ENCODE results near the gene ZIK1. TPM values are rescaled to one million over a fixed set of nuclear protein-coding genes. Genes with fewer than 3 reads are reported as not detected.
A peak's percentile ranks its signal among the peaks of the same experiment; 100 is the strongest.

Gene ZIK1
- total and polyA plus RNA-seq, 3 donors from 2014 or later: 8.9 to 21.7 (median 15.1) TPM

DNA sequence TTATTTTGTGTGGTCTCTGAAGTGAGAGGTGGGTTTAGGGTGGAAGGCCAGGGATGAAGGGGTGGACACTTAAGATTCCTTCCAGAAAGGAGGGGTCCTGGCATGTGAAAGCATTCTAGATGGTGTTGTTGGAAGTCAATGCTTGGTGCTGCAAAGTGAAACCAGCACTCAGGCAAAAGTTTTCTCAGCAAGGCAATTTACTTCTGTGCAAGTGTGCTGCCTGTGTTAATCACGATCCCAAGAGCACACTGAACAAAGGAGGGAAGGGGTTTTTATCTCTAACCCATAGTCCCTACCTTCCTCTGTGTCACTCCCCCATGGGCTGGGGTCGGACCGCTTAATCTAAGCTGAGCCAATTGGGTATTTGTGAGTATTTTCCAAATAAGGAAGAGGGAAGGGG is 31.4 kb downstream of the ZIK1 start:
- peak overlapping the region in 1 of 2 donors; percentile 95 for H3K4me3 ChIP-seq
- intact Hi-C loops (cut with DNase I; ENCODE audit: low total_unique reads): no loop called here
- WGBS, 2 donors: 51 to 72% methylated on average over 3 of the region's 3 CpGs
- no peaks in the 10 kb centered on the region for H3K27me3 ChIP-seq
- no peak overlapping the region for H3K27ac ChIP-seq
- peaks cover 3% of the 10 kb centered on the region for H3K36me3 ChIP-seq (ENCODE audit: low read depth, missing control alignments)
- DNase-seq: no peak
- H3K9me3 ChIP-seq: no peaks in the 10 kb centered on the region
- TF ChIP-seq POLR2A (IDR thresholded peaks at IDR 0.05): no peak
- TF ChIP-seq, protein P1, sequence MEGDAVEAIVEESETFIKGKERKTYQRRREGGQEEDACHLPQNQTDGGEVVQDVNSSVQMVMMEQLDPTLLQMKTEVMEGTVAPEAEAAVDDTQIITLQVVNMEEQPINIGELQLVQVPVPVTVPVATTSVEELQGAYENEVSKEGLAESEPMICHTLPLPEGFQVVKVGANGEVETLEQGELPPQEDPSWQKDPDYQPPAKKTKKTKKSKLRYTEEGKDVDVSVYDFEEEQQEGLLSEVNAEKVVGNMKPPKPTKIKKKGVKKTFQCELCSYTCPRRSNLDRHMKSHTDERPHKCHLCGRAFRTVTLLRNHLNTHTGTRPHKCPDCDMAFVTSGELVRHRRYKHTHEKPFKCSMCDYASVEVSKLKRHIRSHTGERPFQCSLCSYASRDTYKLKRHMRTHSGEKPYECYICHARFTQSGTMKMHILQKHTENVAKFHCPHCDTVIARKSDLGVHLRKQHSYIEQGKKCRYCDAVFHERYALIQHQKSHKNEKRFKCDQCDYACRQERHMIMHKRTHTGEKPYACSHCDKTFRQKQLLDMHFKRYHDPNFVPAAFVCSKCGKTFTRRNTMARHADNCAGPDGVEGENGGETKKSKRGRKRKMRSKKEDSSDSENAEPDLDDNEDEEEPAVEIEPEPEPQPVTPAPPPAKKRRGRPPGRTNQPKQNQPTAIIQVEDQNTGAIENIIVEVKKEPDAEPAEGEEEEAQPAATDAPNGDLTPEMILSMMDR (IDR thresholded peaks at IDR 0.05): no peak
- peaks cover 5% of the 10 kb centered on the region for H3K4me1 ChIP-seq

DNA sequence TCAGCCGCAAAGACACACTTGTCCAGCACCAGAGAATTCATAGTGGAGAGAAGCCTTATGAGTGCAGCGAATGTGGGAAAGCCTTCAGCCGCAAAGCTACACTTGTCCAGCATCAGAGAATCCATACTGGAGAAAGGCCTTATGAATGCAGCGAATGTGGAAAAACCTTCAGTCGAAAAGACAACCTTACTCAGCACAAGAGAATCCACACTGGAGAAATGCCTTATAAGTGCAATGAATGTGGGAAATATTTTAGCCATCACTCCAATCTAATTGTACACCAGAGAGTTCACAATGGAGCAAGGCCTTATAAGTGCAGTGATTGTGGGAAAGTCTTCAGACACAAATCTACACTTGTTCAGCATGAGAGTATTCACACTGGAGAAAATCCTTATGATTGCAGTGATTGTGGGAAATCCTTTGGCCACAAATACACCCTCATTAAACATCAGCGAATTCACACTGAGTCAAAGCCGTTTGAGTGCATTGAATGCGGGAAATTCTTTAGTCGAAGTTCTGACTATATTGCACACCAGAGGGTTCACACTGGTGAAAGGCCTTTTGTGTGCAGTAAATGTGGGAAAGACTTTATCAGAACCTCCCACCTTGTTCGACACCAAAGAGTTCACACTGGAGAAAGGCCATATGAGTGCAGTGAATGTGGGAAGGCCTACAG is 36.9 kb downstream of the ZIK1 start:
- peaks cover 3% of the 10 kb centered on the region for H3K4me1 ChIP-seq

DNA sequence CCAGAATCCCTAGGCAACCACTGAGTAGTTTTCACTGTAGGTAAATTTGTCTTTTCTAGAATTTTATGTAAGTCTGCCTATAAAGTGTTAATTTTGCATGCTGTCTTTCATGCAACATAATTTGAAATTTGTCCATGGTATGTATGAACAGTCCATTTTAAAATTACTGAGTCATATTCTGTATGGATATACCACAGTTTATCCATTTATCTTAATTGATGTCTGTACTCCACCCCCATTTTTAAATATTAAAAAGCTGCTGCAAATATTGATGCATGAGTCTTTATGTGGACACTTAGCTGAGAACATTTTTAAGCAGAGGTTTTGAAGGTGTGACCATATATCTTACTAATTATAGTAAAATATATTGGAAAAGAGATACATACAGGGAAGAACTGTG is 39.1 kb downstream of the ZIK1 start:
- TF ChIP-seq, protein P1 (IDR thresholded peaks at IDR 0.05): no peak
- no peak for TF ChIP-seq POLR2A (IDR thresholded peaks at IDR 0.05)
- H3K27ac ChIP-seq: no peak overlapping the region
- peaks cover 5% of the 10 kb centered on the region for H3K9me3 ChIP-seq
- H3K4me1 ChIP-seq: no peaks in the 10 kb centered on the region
- H3K36me3 ChIP-seq (ENCODE audit: low read depth, missing control alignments): peaks cover 3% of the 10 kb centered on the region
- DNase-seq: no peak
- no peak overlapping the region for H3K4me3 ChIP-seq
- H3K27me3 ChIP-seq: no peaks in the 10 kb centered on the region
- intact Hi-C loops (cut with DNase I; ENCODE audit: low total_unique reads): no loop called here

More for the DNA sequence above, 36.9 kb downstream of the ZIK1 start:
- H3K4me3 ChIP-seq: no peak overlapping the region
- H3K27ac ChIP-seq: no peak overlapping the region
- no peaks in the 10 kb centered on the region for H3K27me3 ChIP-seq
- no peak for DNase-seq
- intact Hi-C loops (cut with DNase I; ENCODE audit: low total_unique reads): no loop called here
- peaks cover 3% of the 10 kb centered on the region for H3K36me3 ChIP-seq (ENCODE audit: low read depth, missing control alignments)
- WGBS, 2 donors: 97 to 98% methylated on average over 10 of the region's 10 CpGs
- H3K9me3 ChIP-seq: peaks cover 5% of the 10 kb centered on the region
- TF ChIP-seq, protein P1 (IDR thresholded peaks at IDR 0.05): no peak
- no peak for TF ChIP-seq POLR2A (IDR thresholded peaks at IDR 0.05)

DNA sequence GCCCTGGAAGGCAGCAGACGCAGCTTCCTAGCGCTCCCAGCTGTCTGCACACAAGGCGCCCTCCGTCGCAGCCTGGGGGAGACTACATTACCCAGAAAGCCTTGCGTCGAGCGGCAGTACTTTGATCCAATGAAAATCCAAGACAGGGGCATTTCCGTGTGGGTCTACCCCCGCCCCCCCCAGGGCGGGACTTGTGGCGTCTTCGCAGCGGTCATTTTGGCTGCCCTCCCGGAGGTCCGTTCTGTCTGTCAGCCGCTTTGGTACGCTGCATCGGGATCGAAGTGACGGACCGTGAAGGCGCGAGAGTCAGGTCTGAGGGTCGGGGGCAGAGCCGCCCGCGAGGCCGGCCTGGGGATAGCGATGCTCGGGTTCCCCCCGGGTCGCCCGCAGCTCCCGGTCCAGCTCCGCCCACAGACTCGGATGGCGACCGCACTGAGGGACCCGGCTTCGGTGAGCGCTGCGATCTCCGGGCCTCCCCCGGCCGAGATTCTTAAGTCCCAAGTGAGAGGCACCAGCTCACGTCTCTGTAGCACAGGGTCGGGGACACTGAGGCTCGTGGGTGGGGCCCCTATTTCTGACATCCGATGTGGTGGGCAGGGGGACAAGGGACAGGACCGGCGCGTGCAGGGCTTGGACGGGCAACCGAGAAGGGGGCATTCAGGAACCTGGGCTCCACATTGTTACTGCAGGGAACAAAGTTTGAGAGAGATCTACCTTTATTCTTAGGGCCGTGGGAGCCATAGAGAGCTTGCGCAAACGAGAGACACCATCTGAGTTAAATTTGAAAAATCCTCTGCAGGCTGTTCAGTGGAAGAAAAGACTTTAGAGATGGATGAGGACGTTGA is 49.3 kb downstream of the ZIK1 start, which contains the start of gene ZNF211:
Gene ZNF211 (plus strand): TSS at position 182 of the 845 bp plus-strand sequence. CDS start 179 bp downstream, at position 361.
- no peak for TF ChIP-seq POLR2A (IDR thresholded peaks at IDR 0.05)
- TF ChIP-seq, protein P1 (IDR thresholded peaks at IDR 0.05): no peak
- Histone ChIP-seq H3K36me3 (ENCODE audit: low read depth, missing control alignments) (no peaks in the 10 kb centered on the region), H3K27ac (peak within 1 kb of the TSS; percentile 79 to 88), H3K27me3 (no peaks in the 10 kb centered on the region), H3K4me1 (peaks cover 4% of the 10 kb centered on the region), H3K4me3 (peak within 1 kb of the TSS; percentile 81 to 92), H3K9me3 (no peaks in the 10 kb centered on the region)
- intact Hi-C loops (cut with DNase I; ENCODE audit: low total_unique reads): no loop called here
- peak; percentile 96 for DNase-seq
- 1 to 9% methylated on average over 6 to 46 of the region's 59 CpGs for WGBS, 2 donors

Measured in testis (tissue), 3 donors.